NB4 (cell line): ENCODE measurements around the gene NAA40.

Experiments
- POLR2A ChIP-seq: IDR thresholded peaks from 2 replicates; pipeline ENCODE4 v1.6.1; 2011; ENCODE audit warnings: mild to moderate bottlenecking; ENCODE audit not compliant: insufficient read length; ENCODE audit errors: extremely low read depth
- TF ChIP-seq, protein P1 (sequence below): IDR thresholded peaks from 2 replicates; pipeline ENCODE4 v1.6.1; 2011; ENCODE audit warnings: low read depth, low read length
- TF ChIP-seq, protein P2 (sequence below): IDR thresholded peaks from one replicate; pipeline ENCODE4 v1.5.1; 2012; ENCODE audit warnings: low read depth, low read length

DNA sequence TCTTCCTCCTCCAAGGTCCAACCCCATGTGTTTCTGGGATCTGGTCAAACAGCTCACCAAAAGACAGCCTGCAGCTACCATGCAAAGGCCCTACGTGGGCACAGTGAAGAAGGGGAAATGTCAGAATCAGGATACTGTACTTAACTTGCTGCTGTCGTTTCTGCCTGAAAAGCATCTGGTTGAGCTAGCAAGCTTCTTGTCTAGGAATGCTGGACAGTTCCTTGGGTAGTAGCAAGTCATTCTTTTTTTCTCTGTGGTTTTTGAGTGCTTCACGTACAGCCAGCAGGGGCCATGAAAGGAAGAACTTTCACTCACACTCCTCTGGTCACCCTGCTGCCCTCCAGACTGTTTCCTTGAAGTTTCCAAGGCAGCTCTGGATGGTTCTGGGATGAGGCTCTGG lies 46.6 kb upstream of the NAA40 start:
- TF ChIP-seq, protein P1, sequence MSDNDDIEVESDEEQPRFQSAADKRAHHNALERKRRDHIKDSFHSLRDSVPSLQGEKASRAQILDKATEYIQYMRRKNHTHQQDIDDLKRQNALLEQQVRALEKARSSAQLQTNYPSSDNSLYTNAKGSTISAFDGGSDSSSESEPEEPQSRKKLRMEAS: no peak
- TF ChIP-seq, protein P2, sequence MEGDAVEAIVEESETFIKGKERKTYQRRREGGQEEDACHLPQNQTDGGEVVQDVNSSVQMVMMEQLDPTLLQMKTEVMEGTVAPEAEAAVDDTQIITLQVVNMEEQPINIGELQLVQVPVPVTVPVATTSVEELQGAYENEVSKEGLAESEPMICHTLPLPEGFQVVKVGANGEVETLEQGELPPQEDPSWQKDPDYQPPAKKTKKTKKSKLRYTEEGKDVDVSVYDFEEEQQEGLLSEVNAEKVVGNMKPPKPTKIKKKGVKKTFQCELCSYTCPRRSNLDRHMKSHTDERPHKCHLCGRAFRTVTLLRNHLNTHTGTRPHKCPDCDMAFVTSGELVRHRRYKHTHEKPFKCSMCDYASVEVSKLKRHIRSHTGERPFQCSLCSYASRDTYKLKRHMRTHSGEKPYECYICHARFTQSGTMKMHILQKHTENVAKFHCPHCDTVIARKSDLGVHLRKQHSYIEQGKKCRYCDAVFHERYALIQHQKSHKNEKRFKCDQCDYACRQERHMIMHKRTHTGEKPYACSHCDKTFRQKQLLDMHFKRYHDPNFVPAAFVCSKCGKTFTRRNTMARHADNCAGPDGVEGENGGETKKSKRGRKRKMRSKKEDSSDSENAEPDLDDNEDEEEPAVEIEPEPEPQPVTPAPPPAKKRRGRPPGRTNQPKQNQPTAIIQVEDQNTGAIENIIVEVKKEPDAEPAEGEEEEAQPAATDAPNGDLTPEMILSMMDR: no peak
- no peak for TF ChIP-seq POLR2A
